Endodermal cell (in vitro differentiated cells): ENCODE measurements around the gene SOSTDC1. TPM values are rescaled to one million over a fixed set of nuclear protein-coding genes. Genes with fewer than 3 reads are reported as not detected.

Experiments used
- DNase-seq: peaks from one replicate; pipeline ENCODE4 v3.0.0-alpha.2; 2017
- H3K27ac ChIP-seq: 2 replicates; pipeline ENCODE4 v1.5.1; 2013; ENCODE audit warnings: mild to moderate bottlenecking, low read depth, low read length, moderate library complexity
- H3K27me3 ChIP-seq: 2 replicates; pipeline ENCODE4 v1.6.1; 2013; ENCODE audit warnings: mild to moderate bottlenecking, low read length, moderate library complexity; ENCODE audit not compliant: insufficient read depth, control insufficient read depth, poor library complexity, severe bottlenecking
- H3K36me3 ChIP-seq: 2 replicates; pipeline ENCODE4 v1.7.0; 2013; ENCODE audit warnings: mild to moderate bottlenecking, low read length, moderate library complexity; ENCODE audit not compliant: control insufficient read depth, insufficient read depth
- H3K4me1 ChIP-seq: one replicate; pipeline ENCODE4 v1.7.0; 2013; ENCODE audit warnings: low read length; ENCODE audit not compliant: control insufficient read depth, insufficient read depth
- H3K4me3 ChIP-seq: 2 replicates; pipeline ENCODE4 v1.5.1; 2013; ENCODE audit warnings: mild to moderate bottlenecking, low read length, moderate library complexity
- H3K9ac ChIP-seq: 2 replicates; pipeline ENCODE4 v1.6.1; 2013; ENCODE audit warnings: mild to moderate bottlenecking, low read length, moderate library complexity; ENCODE audit not compliant: poor library complexity, severe bottlenecking; ENCODE audit errors: extremely low read depth
- H3K9me3 ChIP-seq: 2 replicates; pipeline ENCODE4 v1.6.1; 2013; ENCODE audit warnings: mild to moderate bottlenecking, low read length, moderate library complexity; ENCODE audit not compliant: control insufficient read depth
- H3K27ac Mint-ChIP-seq: 2 replicates; pipeline ENCODE4 v1.8.0; 2020; ENCODE audit warnings: mixed read lengths
- H3K27me3 Mint-ChIP-seq: 2 replicates; pipeline ENCODE4 v1.8.0; 2021; ENCODE audit warnings: mild to moderate bottlenecking, mixed read lengths; ENCODE audit not compliant: insufficient read depth
- H3K36me3 Mint-ChIP-seq: 2 replicates; pipeline ENCODE4 v1.8.0; 2020; ENCODE audit warnings: low read depth, mixed read lengths
- H3K4me1 Mint-ChIP-seq: 2 replicates; pipeline ENCODE4 v1.8.0; 2020; ENCODE audit warnings: mixed read lengths
- H3K4me3 Mint-ChIP-seq: 2 replicates; pipeline ENCODE4 v1.8.0; 2020; ENCODE audit warnings: mild to moderate bottlenecking, moderate library complexity, mixed read lengths
- H3K9me3 Mint-ChIP-seq: 2 replicates; pipeline ENCODE4 v1.8.0; 2020; ENCODE audit warnings: mild to moderate bottlenecking, mixed read lengths
- CTCF ChIP-seq: fragments of 200-600 bp; sonication (generic); conservative IDR thresholded peaks from 2 replicates; pipeline ENCODE4 v1.5.0; 2021; ENCODE audit warnings: antibody characterized with exemption, mild to moderate bottlenecking
- WGBS, 2 experiments: methylation state at CpG; one replicate each; pipeline versions ENCODE4 v1.1.5 to v1.1.7; 2013; ENCODE audit warnings: missing lambda C conversion rate in 2 of 2, mixed read lengths in 1 of 2; ENCODE audit not compliant: insufficient coverage in 1 of 2, insufficient read length in 1 of 2; 5-methylcytosine and 5-hydroxymethylcytosine counted together
- total RNA-seq, 2 donors: library from RNA; stranded (reverse); fragmentation: NEBNext Ultra II Directional in 1 of 2; extraction: Animal tissue kit (Norgen Biotek cat#: 25700) in 1 of 2; gene quantifications; 2 replicates in 1 of 2; 3 replicates in 1 of 2; pipeline ENCODE4 v1.2.1, GENCODE V29; 2021

SOSTDC1 gene
- total RNA-seq, 2 donors from 2014 or later: 0.13 to 0.29 TPM

DNA sequence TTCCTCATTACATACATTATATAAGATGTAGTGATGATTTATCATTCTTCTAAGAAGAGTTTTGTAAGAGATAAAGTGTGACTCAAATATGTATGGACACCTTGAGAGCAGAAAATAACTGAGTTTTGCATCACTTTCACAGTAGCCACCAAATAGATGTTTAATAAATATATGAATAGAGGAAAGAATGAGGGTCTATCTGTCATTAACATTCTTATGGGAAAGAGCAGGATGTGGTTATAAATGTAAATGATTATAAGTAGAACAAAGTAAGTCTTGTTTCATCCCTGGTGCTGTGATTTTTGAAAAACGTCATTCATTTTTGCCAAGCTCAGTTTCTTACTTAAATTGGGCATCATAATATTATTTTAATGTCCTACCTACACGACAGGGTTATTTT lies 29.2 kb downstream of the SOSTDC1 start:
- no peak overlapping the region for H3K4me3 Mint-ChIP-seq
- no peaks in the 10 kb centered on the region for H3K36me3 Mint-ChIP-seq
- H3K27me3 Mint-ChIP-seq: no peaks in the 10 kb centered on the region
- H3K27ac Mint-ChIP-seq: no peak overlapping the region
- no peaks in the 10 kb centered on the region for H3K4me1 ChIP-seq
- no peak overlapping the region for H3K4me3 ChIP-seq
- H3K27me3 ChIP-seq: no peaks in the 10 kb centered on the region
- no peak for DNase-seq
- WGBS, 2 experiments: 87% methylated on average over 2 of the region's 2 CpGs; no CpG with 5 or more reads in 1 of the 2 experiments
- no peak for TF ChIP-seq CTCF
- H3K9ac ChIP-seq: no peak overlapping the region
- H3K4me1 Mint-ChIP-seq: peaks cover 5% of the 10 kb centered on the region
- no peak overlapping the region for H3K27ac ChIP-seq
- no peaks in the 10 kb centered on the region for H3K36me3 ChIP-seq
- no peaks in the 10 kb centered on the region for H3K9me3 Mint-ChIP-seq
- no peaks in the 10 kb centered on the region for H3K9me3 ChIP-seq

DNA sequence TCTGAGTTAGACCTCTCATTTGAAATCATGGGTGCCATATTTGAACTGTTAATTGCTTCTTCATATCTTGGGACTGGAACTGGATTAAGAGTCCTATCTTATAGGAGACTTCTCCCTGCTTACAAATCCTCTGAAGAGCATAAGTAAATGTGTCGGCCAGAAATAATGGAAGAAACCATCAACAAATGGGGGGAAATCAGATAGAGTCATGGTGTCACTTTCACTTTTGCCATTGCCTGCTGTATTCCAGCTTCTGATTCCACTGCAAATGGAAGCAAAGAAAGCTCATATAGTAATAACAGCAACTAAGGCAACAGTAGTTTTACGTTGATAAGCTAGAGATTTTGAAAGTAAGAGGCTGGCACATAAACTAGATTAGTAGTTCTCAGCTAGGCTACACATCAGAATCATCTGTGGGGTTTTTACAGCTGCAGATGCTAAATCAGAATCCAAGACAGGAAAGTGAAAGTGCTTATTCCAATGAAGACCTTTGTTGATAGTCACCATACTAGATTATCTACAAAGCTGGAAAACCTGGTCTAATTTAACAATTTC lies 31.9 kb downstream of the SOSTDC1 start:
- peaks cover 4% of the 10 kb centered on the region for H3K4me1 ChIP-seq
- no peak overlapping the region for H3K27ac ChIP-seq
- Mint-ChIP-seq H3K36me3 (no peaks in the 10 kb centered on the region), H3K27ac (no peak overlapping the region), H3K9me3 (no peaks in the 10 kb centered on the region), H3K4me1 (peaks cover 9% of the 10 kb centered on the region), H3K4me3 (no peak overlapping the region), H3K27me3 (no peaks in the 10 kb centered on the region)
- H3K4me3 ChIP-seq: no peak overlapping the region
- H3K27me3 ChIP-seq: no peaks in the 10 kb centered on the region
- no peak overlapping the region for H3K9ac ChIP-seq
- no peaks in the 10 kb centered on the region for H3K36me3 ChIP-seq
- DNase-seq: no peak
- WGBS, 2 experiments: 94 to 100% methylated on average over 2 of the region's 2 CpGs
- H3K9me3 ChIP-seq: no peaks in the 10 kb centered on the region
- no peak for TF ChIP-seq CTCF

DNA sequence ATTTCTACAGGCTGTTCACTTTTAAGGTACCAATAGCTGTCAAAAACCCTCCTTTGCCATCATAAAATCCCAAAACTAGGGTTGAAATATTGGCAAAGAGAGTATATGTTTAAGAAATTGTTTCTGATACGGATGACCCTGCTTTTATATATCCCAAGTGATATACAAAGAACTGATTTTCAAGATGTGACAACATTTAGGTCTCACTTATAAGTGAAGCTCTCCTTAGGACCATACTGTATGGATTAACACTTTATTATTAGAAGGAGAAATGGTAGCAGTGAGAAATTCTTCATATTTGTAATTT lies 33.2 kb downstream of the SOSTDC1 start:
- H3K4me3 ChIP-seq: no peak overlapping the region
- H3K27ac ChIP-seq: no peak overlapping the region
- 100% methylated on average over 1 of the region's 1 CpG; no CpG with 5 or more reads in 1 of the 2 experiments for WGBS, 2 experiments
- no peaks in the 10 kb centered on the region for H3K27me3 ChIP-seq
- Mint-ChIP-seq H3K4me1 (peaks cover 4% of the 10 kb centered on the region), H3K27ac (no peak overlapping the region), H3K27me3 (no peaks in the 10 kb centered on the region), H3K36me3 (no peaks in the 10 kb centered on the region), H3K9me3 (no peaks in the 10 kb centered on the region), H3K4me3 (no peak overlapping the region)
- no peak for TF ChIP-seq CTCF
- no peaks in the 10 kb centered on the region for H3K36me3 ChIP-seq
- no peak for DNase-seq
- H3K4me1 ChIP-seq: peaks cover 6% of the 10 kb centered on the region
- H3K9me3 ChIP-seq: no peaks in the 10 kb centered on the region
- H3K9ac ChIP-seq: no peak overlapping the region
